VCaP (cell line): ENCODE data around the gene TTC33.
"Not testable (repeated sequence)": the region's sequence is repeated elsewhere in the genome, so short reads cannot be mapped to it uniquely, and the experiment has no call there.

Source experiments
- H3K27ac ChIP-seq: fragments of 450-650 bp; 2 replicates; pipeline ENCODE4 v1.5.1; 2017
- TF ChIP-seq, protein P1 (sequence below): fragments of 450-650 bp; conservative IDR thresholded peaks from 2 replicates; pipeline ENCODE4 v1.5.1; 2017; ENCODE audit warnings: mild to moderate bottlenecking, moderate library complexity

The TTC33 gene

DNA sequence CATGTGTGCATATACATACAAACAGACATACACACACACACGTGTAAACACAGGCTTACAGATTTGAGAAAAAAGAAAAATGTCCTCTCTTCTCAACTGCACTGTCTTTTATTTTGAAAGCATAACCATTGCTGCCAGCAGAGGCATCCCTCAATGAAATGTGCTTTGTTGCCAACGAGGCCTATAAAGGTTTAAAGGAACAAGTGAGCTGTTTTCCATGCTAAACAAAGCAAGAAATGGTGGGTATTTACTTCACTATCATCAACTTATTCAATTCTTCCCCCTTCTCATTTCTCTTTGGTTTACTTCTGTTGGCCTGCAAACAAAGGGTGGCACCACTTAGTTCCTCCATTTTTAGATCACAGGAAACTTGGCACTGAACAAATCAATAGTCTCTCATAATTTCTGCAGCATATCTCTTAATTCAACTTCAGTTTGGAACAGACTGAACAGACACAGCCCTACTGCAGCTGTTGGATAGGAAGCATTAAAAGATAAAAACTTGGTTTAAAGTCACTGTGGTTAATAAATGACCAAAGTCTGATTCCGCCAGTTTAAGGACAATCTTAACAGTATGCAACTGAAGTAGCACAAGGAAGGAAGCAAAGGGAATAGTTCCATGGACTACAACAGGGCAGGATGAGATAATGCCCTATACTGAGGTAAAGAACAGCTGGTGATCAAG lies 21.7 kb downstream of the TTC33 start:
- peak overlapping the region; percentile 96 for H3K27ac ChIP-seq
- TF ChIP-seq, protein P1, sequence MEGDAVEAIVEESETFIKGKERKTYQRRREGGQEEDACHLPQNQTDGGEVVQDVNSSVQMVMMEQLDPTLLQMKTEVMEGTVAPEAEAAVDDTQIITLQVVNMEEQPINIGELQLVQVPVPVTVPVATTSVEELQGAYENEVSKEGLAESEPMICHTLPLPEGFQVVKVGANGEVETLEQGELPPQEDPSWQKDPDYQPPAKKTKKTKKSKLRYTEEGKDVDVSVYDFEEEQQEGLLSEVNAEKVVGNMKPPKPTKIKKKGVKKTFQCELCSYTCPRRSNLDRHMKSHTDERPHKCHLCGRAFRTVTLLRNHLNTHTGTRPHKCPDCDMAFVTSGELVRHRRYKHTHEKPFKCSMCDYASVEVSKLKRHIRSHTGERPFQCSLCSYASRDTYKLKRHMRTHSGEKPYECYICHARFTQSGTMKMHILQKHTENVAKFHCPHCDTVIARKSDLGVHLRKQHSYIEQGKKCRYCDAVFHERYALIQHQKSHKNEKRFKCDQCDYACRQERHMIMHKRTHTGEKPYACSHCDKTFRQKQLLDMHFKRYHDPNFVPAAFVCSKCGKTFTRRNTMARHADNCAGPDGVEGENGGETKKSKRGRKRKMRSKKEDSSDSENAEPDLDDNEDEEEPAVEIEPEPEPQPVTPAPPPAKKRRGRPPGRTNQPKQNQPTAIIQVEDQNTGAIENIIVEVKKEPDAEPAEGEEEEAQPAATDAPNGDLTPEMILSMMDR, result peak; percentile 30; the same call in 1 of the 2 replicates

- TF ChIP-seq, protein P1, result no peak
- peak overlapping the region; percentile 96 for H3K27ac ChIP-seq
These were observed 22.3 kb downstream of the TTC33 start for GRCh38 chr5:40733434-40733833.

DNA sequence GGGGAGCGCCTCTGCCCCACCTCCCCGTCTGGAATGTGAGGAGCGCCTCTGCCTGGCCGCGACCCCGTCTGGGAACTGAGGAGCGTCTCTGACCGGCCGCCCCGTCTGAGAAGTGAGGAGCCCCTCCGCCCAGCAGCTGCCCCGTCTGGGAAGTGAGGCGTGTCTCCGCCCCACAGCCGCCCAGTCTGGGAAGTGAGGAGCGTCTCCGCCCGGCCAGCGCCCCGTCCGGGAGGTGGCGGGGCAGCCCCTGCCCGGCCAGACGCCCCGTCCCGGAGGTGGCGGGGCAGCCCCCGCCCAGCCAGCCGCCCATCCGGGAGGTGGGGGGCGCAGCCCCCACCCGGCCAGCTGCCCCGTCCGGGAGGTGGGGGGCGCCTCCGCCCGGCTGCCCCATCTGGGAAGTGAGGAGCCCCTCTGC lies 33.3 kb downstream of the TTC33 start:
- not testable (repeated sequence) for H3K27ac ChIP-seq

DNA sequence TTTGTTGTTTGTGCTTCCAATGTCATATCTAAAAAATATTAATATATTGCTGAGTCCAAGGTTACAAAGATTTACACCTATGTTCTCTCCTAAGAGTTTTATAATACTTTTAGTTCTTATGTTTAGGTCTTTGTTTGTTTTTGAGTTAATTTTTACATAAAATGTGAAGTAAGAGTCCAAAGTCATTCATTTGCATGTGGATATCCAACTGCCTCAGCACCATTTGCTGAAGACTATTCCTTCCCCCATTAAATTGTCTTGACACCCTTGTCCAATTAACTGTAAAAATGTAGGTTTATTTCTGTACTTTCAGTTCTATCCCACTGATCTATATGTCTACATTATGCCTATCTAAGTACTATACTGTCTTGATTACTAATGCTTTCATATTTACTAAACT lies 35.7 kb downstream of the TTC33 start:
- TF ChIP-seq, protein P1, result no peak

DNA sequence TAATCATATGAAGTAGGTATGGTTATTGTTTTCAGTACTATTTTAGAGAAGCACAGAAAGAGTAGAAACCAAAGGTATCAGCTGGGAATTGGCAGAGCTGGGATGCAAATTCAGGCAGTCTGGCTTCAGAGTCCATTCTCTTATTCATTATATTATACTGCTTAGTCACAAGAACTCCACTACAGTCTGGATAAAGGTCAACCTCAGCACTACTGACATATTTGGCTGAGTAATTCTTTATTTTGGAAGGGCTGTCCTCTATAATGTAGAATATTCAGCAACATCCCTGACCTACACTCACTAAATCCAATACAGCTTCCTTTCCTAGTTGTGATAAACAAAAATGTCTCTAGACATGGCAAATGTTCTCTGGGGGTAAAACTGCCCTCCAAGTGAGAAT lies 38.5 kb downstream of the TTC33 start:
- H3K27ac ChIP-seq, result no peak overlapping the region
- TF ChIP-seq, protein P1, result no peak

More for the DNA sequence above, 35.7 kb downstream of the TTC33 start:
- no peak overlapping the region for H3K27ac ChIP-seq

DNA sequence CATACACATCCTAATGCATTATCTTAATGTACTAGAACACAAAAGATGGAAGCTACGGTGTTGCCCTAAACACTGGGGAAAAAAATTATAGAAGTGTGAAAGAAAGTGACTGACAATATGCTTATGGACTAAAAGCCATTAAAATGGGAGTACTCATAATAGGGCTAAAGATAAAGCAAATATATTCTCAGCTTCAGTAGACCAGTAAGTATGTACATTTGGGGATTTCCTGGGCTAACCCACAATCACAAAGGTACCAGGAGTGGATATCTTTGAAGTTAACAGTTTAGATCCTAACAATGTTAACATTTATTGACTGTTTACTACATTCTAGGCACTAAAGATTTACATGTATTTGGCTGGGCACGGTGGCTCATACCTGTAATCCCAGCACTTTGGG lies 39.2 kb downstream of the TTC33 start:
- TF ChIP-seq, protein P1, result no peak
- no peak overlapping the region for H3K27ac ChIP-seq

- H3K27ac ChIP-seq, result no peak overlapping the region
- TF ChIP-seq, protein P1, result peak; percentile 70
These were observed 39.8 kb downstream of the TTC33 start for GRCh38 chr5:40716000-40716399.

GRCh38 chr5:40714001-40714400 lies 41.8 kb downstream of the TTC33 start:
- H3K27ac ChIP-seq, result no peak overlapping the region
- TF ChIP-seq, protein P1, result no peak

DNA sequence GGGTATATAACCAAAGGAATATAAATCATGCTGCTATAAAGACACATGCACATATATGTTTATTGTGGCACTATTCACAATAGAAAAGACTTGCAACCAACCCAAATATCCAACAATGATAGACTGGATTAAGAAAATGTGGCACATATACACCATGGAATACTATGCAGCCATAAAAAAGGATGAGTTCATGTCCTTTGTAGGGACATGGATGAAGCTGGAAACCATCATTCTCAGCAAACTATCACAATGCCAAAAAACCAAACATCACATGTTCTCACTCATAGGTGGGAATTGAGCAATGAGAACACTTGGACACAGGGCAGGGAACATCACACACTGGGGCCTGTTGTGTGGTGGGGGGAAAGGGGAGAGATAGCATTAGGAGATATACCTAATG lies 45.2 kb downstream of the TTC33 start:
- not testable (repeated sequence) for H3K27ac ChIP-seq

DNA sequence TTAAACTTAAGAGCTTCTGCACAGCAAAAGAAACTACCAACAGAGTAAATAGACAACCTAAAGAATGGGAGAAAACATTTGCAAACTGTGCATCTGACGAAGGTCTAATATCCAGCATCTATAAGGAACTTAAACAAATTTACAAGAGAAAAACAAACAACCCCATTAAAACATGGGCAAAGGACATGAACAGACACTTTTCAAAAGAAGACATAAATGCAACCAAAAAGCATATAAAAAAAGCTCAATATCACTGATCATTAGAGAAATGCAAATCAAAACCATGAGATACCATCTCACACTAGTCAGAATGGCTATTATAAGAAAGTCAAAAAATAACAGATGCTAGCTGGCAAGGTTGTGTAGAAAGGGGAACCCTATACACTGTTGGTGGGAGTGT lies 50.3 kb downstream of the TTC33 start:
- H3K27ac ChIP-seq, result not testable (repeated sequence)

DNA sequence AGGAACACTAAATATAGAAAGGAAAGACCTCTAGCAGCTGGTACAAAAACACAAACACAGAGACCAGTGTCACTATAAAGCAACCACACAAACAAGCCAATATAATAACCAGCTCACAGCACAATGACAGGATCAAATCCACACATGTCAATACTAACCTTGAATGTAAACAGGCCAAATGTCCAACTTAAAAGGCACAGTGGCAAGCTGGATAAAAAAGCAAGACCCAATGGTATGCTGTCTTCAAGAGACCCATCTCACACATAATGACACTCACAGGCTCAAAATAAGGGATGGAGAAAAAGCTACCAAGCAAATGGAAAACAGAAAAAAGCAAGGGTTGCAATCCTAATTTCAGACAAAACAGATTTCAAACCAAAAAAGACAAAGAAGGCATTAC lies 53.7 kb downstream of the TTC33 start:
- not testable (repeated sequence) for H3K27ac ChIP-seq
